Osteoblast (primary cell): ENCODE data around the gene KRT86. TPM values are rescaled to one million over a fixed set of nuclear protein-coding genes. Genes with fewer than 3 reads are reported as not detected.
"Not testable (repeated sequence)": the region's sequence is repeated elsewhere in the genome, so short reads cannot be mapped to it uniquely, and the experiment has no call there.

Experiments
- DNase-seq: peaks from one replicate; pipeline ENCODE4 v3.0.0; 2011; ENCODE audit warnings: low spot score, mixed read lengths; ENCODE audit not compliant: insufficient read length; ENCODE audit errors: missing footprints
- H2AFZ ChIP-seq: 2 replicates; pipeline ENCODE4 v1.6.0; 2011; ENCODE audit warnings: mild to moderate bottlenecking, low read length
- H3K27ac ChIP-seq: 2 replicates; pipeline ENCODE4 v1.5.1; 2011; ENCODE audit warnings: mild to moderate bottlenecking, low read depth, low read length, moderate library complexity
- H3K27me3 ChIP-seq: 2 replicates; pipeline ENCODE4 v1.6.0; 2012; ENCODE audit warnings: mild to moderate bottlenecking, control low read depth, inconsistent platforms, low read length, moderate library complexity; ENCODE audit not compliant: insufficient read depth
- H3K36me3 ChIP-seq: 2 replicates; pipeline ENCODE4 v1.5.1; 2011; ENCODE audit warnings: mild to moderate bottlenecking, low read length, control low read depth, moderate library complexity; ENCODE audit not compliant: insufficient read depth
- H3K4me1 ChIP-seq: 2 replicates; pipeline ENCODE4 v1.5.1; 2011; ENCODE audit warnings: mild to moderate bottlenecking, low read length, control low read depth, moderate library complexity; ENCODE audit not compliant: insufficient read depth
- H3K4me2 ChIP-seq: 2 replicates; pipeline ENCODE4 v1.6.0; 2011; ENCODE audit warnings: mild to moderate bottlenecking, low read length; ENCODE audit not compliant: insufficient read depth
- H3K4me3 ChIP-seq: fragments of 200-600 bp; sonication (generic); 3 replicates; pipeline ENCODE4 v1.5.1; 2012; ENCODE audit warnings: mild to moderate bottlenecking, low read length, inconsistent platforms; ENCODE audit not compliant: insufficient read depth
- H3K79me2 ChIP-seq: 2 replicates; pipeline ENCODE4 v1.6.0; 2012; ENCODE audit warnings: mild to moderate bottlenecking, low read length, control low read depth, inconsistent platforms; ENCODE audit not compliant: insufficient read depth
- H3K9me3 ChIP-seq: 2 replicates; pipeline ENCODE4 v1.5.1; 2011; ENCODE audit warnings: low read depth, low read length, control low read depth
- H4K20me1 ChIP-seq: 2 replicates; pipeline ENCODE4 v1.6.0; 2012; ENCODE audit warnings: mild to moderate bottlenecking, low read length, control low read depth; ENCODE audit not compliant: insufficient read depth
- total RNA-seq: library from RNA; depleted of rRNA; stranded (reverse); fragments of >200 nt; gene quantifications from 2 replicates; pipeline ENCODE4 v1.2.3, GENCODE V29; 2012
- TF ChIP-seq, protein P1 (sequence below): IDR thresholded peaks from 2 replicates; pipeline ENCODE4 v1.5.1; 2011; ENCODE audit warnings: mild to moderate bottlenecking, low read depth, low read length, moderate library complexity; ENCODE audit errors: extremely low read depth

Gene KRT86
- total RNA-seq, 1 donor: 0.36 TPM

DNA sequence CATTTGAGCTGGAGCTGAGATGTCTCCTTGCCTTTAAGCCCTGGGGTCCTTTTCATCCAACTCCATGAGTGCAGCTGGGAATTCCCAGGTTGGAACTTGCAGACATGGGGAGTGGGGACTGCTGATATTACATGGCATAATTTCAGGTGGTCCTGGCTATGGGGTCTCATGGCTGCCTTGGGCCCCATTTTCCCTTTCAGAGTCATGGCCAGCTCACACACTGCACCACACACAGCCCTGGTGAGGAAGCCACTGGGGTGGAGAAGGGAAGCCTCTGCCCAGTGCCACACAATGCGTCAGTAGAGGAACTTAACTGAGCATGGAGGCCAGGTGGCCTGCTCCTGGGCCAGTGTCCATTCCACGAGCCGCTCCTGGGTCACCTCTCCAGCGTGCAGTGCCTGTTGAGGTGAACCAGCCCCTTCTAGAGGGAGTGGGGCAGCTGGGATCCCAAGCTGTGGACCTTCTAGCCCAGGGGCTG is 17.3 kb upstream of the KRT86 start:
- Histone ChIP-seq H4K20me1 (no peaks in the 10 kb centered on the region), H3K4me2 (no peak overlapping the region), H3K4me3 (no peak overlapping the region), H3K9me3 (no peaks in the 10 kb centered on the region), H3K27me3 (peaks cover 30% of the 10 kb centered on the region), H3K27ac (no peak overlapping the region), H3K4me1 (peaks cover 21% of the 10 kb centered on the region), H3K79me2 (no peaks in the 10 kb centered on the region), H3K36me3 (no peaks in the 10 kb centered on the region), H2AFZ (no peak overlapping the region)
- TF ChIP-seq, protein P1, sequence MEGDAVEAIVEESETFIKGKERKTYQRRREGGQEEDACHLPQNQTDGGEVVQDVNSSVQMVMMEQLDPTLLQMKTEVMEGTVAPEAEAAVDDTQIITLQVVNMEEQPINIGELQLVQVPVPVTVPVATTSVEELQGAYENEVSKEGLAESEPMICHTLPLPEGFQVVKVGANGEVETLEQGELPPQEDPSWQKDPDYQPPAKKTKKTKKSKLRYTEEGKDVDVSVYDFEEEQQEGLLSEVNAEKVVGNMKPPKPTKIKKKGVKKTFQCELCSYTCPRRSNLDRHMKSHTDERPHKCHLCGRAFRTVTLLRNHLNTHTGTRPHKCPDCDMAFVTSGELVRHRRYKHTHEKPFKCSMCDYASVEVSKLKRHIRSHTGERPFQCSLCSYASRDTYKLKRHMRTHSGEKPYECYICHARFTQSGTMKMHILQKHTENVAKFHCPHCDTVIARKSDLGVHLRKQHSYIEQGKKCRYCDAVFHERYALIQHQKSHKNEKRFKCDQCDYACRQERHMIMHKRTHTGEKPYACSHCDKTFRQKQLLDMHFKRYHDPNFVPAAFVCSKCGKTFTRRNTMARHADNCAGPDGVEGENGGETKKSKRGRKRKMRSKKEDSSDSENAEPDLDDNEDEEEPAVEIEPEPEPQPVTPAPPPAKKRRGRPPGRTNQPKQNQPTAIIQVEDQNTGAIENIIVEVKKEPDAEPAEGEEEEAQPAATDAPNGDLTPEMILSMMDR: no peak
- DNase-seq: peak; percentile 71

DNA sequence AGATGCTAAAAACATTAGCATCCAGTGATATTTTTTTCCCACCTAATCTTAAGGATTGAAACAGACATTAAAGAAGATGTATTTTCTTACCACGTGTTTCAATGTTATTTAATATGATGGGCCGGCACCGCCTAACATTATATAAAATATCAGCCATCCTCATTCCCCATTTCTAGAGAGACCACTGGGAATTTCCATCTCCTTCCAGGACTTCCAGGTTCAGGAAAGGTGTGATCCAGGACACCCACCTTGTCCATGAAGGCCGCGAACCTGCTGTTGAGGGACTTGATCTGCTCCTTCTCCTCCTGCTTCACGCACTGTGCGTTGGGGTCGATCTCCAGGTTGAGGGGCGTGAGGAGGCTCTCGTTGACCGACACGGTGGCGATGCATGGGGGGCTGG is 16.5 kb upstream of the KRT86 start:
- not testable (repeated sequence) for H3K36me3 ChIP-seq, H3K27ac ChIP-seq, H4K20me1 ChIP-seq, H3K79me2 ChIP-seq, H2AFZ ChIP-seq, H3K9me3 ChIP-seq, H3K4me3 ChIP-seq
- peaks cover 30% of the 10 kb centered on the region for H3K27me3 ChIP-seq
- peak; percentile 57 for DNase-seq
- peaks cover 21% of the 10 kb centered on the region for H3K4me1 ChIP-seq
- H3K4me2 ChIP-seq: peak overlapping the region; percentile 65

DNA sequence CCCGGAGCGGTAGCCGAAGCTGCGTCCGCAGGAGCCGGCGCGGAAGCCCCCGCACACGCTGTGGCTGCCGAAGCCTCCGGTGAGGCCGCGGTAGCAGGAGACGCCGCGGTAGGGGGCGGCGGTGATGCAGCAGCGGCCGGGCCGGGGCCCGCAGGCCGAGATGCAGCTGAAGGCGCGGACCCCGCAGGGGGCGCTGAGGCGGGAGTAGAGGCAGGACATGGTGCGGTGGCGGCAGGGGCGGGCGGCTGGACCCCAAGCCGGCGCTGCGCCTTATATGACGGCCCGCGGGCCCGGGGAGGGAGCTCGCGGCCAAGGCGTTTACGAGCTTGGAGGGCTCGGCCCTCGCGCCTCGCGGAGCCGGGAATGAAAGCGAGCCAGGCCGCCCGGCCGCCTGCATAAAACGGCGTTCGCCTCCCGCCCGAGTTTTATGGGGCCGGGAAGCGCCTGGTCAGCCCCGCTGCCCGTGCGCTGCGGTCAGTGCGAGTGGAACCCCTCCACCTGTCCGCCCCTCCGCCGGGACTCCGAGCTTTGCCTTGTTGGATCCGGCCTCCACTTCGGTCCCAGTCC is 16.0 kb upstream of the KRT86 start:
- Histone ChIP-seq H3K27me3 (peaks cover 30% of the 10 kb centered on the region), H4K20me1 (no peaks in the 10 kb centered on the region), H3K27ac (no peak overlapping the region), H3K4me3 (peak overlapping the region; percentile 36), H3K9me3 (no peaks in the 10 kb centered on the region), H3K4me1 (peaks cover 21% of the 10 kb centered on the region), H3K4me2 (peak overlapping the region; percentile 65), H2AFZ (no peak overlapping the region), H3K79me2 (no peaks in the 10 kb centered on the region), H3K36me3 (no peaks in the 10 kb centered on the region)
- TF ChIP-seq, protein P1: no peak
- DNase-seq: peak; percentile 93

DNA sequence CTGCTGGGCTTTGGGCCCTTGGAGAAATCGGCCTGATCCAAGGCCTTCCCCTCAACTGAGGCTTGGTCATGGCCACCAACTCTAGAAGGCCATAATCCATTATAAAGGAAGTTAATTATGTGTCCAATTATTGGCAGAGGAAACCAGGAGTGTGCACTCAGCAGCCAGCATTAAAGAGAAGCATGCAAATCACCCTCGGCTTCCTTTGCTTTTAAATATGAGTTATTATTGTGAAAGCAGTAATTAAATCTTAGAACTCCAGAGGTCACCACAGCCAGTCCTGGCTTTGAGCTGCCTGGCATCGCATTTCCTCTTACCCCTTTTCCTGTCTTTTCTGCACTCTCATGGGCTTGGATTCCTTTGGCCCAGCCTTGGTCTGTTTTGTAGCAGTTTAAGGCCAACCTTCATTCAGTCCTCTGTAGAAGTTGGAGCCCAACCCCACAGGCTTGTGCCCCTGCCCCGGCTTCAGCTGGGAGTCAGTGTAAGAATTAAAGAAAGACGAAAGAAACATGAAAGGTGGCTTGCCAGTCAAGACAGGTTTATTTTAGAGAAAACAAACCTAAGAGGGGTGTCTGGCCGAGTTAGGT is 14.7 kb upstream of the KRT86 start:
- peak; percentile 85 for DNase-seq
- no peak overlapping the region for H3K4me3 ChIP-seq
- no peaks in the 10 kb centered on the region for H3K9me3 ChIP-seq
- H3K79me2 ChIP-seq: no peaks in the 10 kb centered on the region
- TF ChIP-seq, protein P1: no peak
- peaks cover 21% of the 10 kb centered on the region for H3K4me1 ChIP-seq
- peaks cover 30% of the 10 kb centered on the region for H3K27me3 ChIP-seq
- no peak overlapping the region for H3K4me2 ChIP-seq
- no peaks in the 10 kb centered on the region for H4K20me1 ChIP-seq
- H2AFZ ChIP-seq: no peak overlapping the region
- no peaks in the 10 kb centered on the region for H3K36me3 ChIP-seq
- no peak overlapping the region for H3K27ac ChIP-seq
